GM21529 (cell line): ENCODE results near the gene COQ2.
"Not testable (repeated sequence)": the region's sequence is repeated elsewhere in the genome, so short reads cannot be mapped to it uniquely, and the experiment has no call there.

Experiments used
- ATAC-seq: cut with Tn5 transposase; IDR thresholded peaks from one replicate; pipeline ENCODE4 v1.9.1; 2021; ENCODE audit not compliant: unreplicated experiment

COQ2 gene, protein sequence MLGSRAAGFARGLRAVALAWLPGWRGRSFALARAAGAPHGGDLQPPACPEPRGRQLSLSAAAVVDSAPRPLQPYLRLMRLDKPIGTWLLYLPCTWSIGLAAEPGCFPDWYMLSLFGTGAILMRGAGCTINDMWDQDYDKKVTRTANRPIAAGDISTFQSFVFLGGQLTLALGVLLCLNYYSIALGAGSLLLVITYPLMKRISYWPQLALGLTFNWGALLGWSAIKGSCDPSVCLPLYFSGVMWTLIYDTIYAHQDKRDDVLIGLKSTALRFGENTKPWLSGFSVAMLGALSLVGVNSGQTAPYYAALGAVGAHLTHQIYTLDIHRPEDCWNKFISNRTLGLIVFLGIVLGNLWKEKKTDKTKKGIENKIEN

DNA sequence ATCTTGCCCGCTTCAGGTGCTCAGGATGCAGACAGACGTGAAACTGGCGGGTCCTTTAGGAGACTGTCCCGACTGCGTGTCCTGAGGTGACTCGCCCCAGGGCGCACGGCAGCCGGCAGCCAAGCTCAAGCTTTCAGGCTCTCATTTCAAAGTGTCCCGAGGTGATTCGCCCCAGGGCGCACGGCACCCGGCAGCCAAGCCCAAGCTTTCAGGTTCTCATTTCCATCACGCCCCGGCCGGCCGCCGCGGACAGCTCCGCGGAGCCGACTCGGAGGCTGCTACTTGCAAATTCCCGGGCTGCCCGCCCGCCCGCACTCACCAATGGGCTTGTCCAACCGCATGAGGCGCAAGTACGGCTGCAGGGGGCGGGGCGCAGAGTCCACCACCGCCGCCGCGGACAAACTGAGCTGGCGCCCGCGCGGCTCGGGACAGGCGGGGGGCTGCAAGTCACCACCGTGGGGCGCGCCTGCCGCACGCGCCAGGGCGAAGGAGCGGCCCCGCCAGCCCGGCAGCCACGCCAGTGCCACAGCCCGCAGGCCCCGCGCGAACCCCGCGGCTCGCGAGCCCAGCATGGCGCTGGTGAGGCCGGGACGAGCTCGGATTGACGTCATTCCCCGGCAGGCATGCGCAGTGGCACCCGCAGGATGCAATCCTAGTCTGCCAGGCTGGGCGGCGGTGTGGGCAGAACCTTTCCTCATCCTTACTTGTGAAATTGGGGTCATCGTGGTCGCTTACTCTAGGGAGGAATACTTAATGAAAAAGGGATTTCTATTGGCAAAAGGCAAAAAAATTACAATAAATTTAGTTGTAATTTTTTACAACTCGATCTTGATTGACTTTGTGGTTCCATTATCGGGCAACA lies at the start of gene COQ2:
COQ2 (minus strand) TSS at position 606 of the 862 bp plus-strand sequence; CDS start at position 572, 34 bp downstream.
- peak; percentile 88 for ATAC-seq

DNA sequence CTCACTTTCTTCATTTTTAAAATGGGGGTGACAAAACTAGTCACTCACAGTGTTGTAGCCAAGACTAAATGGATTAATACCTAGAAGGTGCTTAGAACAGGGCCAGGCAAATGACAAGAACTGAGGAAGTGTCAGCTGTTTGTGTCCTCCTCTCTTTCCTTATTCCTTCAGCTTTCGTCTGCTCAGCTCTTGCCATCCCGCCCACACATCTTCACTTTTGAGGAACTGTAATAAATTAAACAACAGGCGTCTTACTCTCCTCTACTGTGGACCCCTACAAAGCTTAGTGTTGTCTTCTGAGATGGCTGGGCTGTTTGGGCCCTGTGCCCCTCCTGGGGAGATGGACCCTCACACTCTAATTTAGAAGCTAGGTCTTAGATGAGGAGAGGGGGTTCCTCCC lies 47.4 kb upstream of the COQ2 start:
- no peak for ATAC-seq

DNA sequence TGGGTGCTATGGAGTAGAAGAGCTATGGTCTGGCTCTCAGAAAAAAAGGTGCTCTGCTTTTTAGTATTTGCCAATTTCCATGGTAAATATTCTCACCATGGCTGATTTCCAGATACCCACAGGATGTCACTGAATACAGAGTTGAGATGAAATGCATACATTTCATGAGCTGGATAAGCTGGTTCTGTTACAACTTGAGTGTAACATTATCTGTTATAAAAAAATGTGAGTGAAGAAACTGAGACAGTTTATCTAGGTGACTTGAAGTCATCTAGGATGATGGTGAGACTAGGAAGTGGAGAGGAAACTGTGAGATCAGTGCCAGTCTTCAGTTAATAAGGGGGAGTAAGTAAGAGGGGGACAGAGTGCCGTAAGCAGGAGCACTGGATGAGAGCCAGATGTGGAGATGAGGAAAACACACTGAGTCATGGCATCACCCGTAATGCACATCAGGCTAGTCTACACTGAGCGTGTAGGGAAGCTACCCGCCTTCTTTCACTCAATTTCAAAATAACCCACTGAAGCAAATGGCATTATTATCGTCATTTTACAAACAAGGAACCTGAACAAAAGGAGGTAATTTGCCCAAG lies 45.0 kb upstream of the COQ2 start:
- ATAC-seq: no peak

DNA sequence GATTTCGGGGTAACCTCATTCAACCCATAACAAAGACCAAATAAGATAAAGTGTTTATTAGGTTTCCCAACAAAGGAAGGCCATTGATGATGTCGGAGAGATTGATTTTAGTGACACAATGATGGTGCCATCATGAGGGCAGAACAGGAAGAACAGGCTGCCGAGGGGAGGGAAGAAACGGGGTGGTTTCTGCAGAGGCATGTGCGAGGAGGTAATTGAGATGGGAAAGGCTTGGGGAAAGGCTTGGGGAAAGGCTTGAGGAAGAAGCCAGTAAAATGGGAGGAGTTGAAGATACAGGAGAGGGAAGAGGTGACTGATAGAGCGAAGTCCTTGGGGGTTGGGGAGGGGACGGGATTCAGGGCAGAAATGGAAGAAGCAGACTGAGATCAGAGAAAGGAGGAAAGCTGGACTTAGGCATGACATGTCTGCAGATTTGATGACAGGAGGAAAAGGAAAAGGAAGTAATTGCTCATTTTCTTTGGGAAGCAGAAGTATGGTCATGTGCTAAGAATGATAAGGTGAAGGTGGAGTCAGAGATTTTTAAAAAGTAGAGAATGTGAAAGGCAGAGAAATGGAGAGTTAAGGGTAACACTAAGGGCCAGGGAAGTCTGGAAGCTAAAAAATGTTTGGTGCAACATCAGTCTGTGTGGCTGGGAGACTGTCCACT lies 44.1 kb upstream of the COQ2 start:
- ATAC-seq: no peak

DNA sequence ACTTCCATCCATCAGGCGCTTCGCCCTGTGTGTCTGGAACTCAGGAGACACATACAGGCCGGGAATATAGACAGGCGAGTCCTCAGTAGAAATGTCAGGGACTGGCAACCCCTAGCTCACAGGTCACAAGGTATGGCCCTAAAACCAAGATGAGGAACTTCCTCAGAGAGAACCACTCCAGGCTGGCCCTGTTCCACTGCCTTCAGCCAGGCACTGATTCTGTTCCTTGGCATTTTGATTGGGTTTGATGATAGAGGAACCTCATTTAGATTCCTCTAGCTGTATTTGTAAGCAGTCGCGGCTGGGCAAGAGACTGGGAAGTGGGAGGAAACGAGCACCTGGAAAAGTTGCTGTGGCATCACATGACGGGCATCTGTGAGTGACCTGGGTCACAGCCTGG lies 41.9 kb upstream of the COQ2 start:
- no peak for ATAC-seq

DNA sequence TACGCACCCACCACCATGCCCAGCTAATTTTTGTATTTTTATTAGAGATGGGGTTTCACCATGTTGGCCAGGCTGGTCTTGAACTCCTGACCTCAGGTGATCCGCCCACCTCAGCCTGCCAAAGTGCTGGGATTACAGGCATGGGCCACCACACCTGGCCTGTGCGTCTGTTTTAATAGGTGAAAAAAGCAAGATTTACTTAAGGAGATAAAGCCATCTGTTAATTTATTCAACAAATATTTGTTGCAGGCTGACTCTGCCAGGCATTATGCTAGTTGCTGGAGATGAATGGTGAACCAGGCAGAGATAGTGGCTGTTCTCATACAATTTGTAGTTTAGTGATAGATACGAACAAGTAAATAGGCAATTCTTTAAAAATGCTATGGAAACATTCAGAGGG lies 40.7 kb upstream of the COQ2 start:
- not testable (repeated sequence) for ATAC-seq

DNA sequence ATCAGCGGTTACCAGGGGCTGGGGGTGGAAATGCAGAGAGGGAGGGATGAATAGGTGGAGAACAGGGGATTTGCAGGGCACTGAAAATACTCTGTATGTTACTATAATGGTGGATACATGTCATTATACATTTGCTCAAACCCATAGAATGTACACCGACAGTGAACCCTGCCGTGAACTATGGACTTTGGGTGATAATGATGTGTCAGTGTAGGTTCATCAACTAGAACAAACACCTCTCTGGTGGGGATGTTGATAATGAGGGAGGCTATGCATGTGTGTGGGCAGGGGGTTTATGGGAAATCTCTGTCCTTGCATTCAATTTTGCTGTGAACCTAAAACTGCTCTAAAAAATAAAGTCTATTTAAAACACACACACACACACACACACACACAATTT lies 38.5 kb upstream of the COQ2 start:
- no peak for ATAC-seq

DNA sequence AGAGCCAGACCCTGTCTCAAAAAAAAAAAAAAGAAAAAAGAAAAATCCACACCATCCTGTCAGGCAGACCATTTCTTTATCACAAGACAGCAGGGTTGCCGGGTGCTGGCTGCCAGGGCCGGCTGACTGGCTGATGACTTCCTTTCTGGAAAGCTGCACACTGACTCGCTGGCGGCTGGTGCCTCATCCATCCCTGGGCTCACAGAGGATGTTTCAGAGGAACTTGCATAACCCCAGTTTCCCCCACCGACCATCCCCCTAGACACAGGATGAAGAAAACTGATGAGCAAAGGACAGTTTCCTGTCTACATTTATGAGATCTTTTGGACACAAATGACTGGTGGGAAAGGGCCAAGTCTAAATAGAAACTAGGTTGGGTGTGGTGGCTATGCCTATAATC lies 36.0 kb upstream of the COQ2 start:
- ATAC-seq: no peak

DNA sequence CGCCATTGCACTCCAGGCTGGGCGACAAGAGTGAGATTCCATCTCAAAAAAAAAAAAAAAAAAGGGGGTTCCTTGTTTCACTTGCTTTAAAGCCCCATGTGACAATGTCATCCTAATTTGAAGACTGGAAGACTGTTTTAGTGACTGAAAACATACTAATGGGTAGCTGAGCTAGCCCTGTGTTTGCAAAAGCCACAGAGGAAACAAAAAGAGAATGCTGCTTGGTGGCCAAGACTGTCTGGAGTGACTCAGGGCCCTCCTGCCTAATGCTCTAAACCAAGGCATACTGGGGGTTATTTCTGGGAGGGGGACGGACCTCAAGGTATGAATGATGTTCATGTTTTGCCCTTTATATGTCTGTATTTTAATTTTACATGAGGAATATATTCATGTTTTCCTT lies 34.1 kb upstream of the COQ2 start:
- ATAC-seq: no peak

DNA sequence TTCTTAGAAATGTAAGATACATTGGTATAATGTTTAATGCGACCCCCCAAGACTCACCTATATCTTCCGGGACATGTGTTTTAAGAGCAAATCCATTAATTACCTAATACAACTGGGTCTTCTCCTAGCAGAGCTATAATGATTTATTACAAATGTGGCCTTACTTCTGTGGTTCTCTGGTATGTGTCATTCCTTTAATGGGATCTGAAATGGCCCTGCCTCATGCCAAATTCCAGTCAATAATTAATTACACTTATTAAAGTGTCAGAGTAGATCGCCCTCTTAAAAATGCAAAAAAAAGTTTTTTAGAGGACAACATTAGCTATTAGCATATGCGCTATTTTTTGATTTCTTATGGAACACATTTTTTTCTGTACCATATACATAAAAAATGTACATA lies 33.1 kb upstream of the COQ2 start:
- ATAC-seq: no peak

DNA sequence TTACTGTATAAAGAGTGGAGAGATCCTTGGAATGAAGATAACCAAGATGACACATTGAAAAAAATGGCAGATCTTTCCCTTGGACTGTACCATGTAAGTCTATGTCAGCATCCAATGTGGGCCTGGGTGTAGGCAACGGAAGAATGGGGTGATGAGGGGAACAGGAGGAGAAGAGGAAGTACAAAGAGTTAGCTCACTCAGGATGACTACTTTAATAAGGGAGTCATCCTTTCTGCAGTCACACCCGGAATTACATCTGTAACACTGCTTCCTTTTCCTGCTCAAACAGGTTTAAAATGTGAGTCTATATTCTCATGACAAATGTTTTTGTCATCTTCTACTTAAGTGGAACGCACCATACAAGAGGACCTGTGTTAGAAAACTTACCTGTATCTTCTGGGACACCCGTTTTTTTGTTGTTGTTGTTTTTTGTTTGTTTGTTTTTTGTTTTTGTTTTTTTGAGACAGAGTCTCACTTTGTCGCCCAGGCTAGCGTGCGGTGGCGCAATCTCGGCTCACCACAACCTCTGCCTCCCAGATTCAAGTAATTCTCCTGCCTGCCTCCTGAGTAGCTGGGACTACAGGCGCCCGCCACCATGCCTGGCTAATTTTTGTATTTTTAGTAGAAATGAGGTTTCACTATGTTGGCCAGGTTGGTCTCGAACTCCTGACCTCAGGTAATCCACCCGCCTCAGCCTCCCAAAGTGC lies 32.0 kb upstream of the COQ2 start:
- no peak for ATAC-seq

DNA sequence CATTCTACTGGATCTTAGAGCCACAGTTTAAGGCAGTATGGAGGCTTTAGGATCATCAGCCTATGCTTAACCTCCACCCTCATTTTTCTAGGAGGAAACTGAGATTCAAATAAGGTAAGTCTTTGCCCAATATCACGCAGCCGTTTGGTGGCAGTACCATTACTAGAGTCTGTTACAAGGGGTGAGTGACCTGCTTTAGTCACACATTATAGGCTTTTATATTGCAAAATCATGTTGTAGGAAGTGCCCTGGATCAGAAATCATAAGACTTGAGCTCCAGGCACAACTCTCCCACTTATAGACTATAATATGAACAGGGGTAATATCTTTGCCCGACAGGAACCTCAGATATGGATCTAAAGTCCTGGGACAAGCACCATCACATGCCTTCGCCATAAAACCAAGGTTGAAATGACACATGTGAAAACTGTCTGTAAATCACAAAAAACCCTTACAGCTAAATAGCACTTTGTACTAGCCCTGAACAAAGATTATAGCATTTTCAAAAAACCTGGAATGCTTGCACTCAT lies 30.8 kb upstream of the COQ2 start:
- ATAC-seq: no peak

DNA sequence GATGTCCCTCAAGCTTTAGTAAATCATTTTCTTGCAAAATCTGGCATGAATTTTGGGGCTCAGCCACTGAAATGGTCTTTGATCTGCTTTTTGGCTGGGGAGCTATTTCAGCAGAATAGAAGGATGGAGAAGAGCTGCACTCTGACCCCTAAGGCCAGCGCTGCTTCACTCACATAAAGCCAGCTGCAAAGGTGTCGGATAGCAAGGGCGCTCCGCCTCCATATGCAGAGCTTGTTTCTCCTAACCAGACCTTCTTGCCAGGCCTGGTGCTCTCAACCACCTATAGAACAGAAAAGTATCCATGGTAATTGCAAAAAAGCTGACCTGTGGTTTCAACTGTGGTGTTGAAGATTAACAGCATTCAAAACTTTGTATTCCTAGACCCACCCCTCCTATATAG lies 24.1 kb upstream of the COQ2 start:
- no peak for ATAC-seq

DNA sequence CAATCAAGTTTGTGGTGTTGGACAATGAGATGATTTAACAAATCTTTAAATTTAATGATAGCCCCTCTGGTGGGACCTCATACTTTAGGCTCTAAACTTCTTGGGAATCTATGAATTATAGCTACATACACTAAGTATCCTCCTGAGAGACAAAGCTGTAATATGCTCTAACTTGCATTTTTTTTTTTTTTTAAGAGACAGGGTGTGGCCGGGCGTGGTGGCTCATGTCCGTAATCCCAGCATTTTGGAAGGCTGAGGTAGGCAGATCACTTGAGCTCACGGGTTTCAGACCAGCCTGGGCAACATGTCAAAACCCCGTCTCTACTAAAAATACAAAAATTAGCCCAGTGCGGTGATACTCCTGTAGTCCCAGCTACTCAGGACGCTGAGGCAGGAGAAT lies 23.3 kb upstream of the COQ2 start:
- no peak for ATAC-seq

DNA sequence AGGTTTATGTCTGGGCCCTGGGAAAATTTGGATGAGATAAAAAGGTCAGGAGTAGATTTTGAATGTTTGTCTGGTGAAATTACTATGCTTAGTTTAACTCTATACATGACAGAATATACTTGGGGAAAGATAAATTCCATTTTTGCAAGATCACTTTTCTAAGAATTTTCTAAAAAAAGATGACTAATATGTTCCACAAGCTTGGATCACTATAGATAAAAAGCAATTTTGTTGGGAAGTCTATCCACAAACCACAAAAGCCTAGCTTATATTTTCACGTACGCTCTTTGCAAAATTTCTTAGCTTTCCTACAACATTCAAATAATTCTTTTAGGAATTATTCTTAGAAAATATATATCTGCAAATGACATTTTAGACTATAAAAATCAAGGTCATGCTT lies 20.6 kb upstream of the COQ2 start:
- ATAC-seq: no peak

DNA sequence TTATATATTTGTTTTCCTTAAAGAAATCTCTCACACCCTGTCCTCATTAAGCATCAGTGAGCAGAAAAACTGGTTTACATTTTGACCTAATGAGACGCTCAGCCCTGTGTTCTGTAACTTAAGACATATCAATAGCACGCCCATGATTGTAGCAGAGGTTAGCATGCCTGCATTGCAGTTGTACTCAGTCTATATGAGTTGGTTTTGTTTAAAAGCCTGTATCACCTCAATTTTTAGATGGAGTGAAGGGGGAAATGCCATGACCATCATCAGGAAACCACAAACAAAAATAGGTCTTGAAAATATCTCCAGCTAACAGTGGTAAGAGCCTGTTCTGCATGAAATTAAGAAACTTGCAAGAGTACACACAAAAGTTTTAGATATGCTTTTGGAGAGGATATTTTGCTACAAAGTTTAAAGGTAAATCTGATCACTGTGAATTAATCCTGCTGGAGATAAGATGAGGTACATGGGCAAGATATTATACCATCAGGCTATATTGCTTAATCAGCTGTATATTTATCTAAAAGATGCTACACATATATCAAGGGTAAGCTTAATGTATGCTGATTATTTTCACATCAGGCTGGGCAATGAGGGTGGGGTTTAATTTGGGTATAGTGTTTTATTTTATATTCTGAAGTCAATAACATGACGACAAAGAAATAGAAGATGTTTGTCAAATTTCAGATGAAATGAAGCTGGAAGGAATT lies 13.1 kb upstream of the COQ2 start:
- peak; percentile 59 for ATAC-seq

DNA sequence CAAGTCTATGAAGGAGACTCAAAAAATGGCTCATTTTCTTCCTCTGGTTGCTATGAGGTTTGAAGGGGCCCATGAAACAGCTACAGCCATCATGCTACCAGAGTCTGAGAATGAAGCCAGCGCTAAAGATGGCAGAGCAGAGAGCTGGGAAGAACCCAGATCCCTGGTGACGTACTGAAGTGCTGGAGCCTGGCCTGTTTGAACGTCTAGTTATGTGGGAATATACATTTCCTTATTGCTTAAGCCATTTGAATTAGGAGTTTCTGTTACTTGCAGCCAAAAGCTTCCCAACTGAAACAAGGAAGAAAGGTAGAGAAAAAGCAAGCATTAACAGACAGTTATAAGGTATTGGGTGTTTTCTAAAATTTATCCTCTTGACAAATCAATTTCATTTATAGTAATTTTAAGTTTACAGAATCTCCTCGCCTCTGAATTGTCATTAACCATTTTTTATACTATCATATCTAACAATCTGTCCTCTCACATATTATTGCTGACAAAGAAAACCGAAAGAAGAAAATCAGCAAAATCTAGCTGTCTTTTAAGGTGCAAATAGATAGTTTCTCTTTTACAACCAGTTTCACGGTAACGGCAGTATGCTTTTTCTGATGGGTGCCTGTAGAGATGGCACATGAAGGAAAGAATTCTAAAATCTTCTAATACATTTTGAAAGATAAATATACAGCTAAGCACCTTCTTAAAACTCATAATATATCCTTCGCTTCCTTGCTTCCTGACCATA lies 8.9 kb upstream of the COQ2 start:
- ATAC-seq: no peak

DNA sequence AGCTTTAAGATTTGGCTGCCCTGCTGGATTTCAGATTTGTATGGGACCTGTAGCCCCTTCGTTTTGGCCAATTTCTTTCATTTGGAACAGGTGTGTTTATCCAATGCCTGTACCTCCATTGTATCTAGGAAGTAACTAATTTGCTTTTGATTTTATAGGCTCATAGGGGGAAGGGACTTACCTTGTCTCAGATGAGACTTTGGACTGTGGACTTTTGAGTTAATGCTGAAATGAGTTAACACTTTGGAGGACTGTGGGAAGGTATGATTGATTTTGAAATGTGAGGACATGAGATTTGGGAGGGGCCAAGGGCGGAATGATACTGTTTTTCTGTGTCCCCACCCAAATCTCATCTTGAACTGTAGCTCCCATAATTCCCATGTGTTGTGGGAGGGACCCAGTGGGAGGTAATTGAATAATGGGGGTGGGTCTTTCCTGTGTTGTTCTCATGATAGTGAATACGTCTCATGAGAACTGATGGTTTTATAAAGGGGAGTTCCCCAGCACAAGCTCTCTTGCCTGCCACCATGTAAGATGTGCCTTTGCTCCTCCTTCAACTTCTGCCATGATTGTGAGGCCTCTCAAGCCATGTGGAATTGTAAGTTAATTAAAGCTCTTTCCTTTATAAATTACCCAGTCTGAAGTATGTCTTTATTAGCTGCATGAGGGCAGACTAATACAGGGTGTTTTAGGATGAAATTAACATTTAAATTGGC lies 5.6 kb upstream of the COQ2 start:
- ATAC-seq: not testable (repeated sequence)

DNA sequence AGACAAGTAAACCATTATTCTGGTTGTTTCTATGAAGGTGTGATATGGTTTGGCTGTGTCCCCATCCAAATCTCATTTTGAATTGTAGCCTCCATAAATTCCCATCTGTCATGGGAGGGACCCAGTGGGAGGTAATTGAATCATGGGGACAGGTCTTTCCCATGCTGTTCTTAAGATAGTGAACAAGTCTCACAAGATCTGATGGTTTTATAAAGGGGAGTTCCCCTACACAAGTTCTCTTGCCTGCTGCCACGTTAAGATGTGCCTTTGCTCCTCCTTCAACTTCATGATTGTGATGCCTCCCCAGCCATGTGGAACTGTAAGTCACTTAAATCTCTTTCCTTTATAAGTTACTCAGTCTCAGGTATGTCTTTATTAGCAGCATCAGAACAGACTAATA lies 3.8 kb upstream of the COQ2 start:
- ATAC-seq: not testable (repeated sequence)
